GM18508 (cell line): ENCODE measurements around the gene SHC3.

Experiments used
- ATAC-seq: cut with Tn5 transposase; IDR thresholded peaks from one replicate; pipeline ENCODE4 v1.9.1; 2021; ENCODE audit warnings: moderate number of reproducible peaks; ENCODE audit not compliant: insufficient read depth, unreplicated experiment

Gene SHC3

GRCh38 chr9:89165341-89165740 is 13.3 kb downstream of the SHC3 start:
- ATAC-seq: no peak

GRCh38 chr9:89161221-89161620 is 17.4 kb downstream of the SHC3 start:
- ATAC-seq: no peak

DNA sequence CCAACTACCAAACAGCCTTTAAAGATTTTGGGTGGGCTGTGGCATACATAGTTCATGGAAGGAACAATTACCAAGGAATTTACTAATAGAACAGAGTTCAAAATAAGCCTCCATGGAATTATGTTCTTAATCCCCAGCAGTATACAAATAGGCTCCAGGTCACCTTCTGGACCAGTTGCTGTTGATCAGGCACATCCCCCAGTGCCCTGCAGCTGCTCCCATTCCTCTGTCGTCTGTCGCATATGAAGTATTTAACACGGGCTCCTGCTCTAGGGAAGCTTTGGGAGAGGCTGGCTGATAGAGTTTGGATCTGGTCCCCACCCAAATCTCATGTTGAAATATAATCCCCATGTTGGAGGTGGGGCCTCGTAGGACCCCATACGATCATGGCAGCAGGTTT is 17.8 kb downstream of the SHC3 start:
- ATAC-seq: no peak

- no peak for ATAC-seq
Observed at GRCh38 chr9:89154651-89155336, 23.8 kb downstream of the SHC3 start.

DNA sequence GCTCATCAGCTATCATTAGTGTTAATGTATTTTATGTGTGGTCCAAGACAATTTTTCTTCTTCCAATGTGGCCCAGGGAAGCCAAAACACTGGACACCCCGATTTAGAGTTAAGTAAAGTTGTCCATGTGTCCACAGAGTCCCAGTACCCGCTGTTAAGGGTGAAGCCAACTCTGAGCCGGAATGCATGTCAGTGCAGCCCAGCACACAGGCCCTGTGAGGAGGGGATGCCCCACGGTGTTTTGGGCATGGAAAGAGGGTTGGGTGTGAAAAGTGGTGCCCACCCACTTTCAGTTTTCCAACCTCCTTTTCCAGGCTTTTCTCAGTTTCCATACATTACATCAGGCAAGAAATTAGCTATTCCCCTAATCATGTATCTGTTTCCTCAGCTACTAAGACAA is 24.4 kb downstream of the SHC3 start:
- ATAC-seq: no peak

DNA sequence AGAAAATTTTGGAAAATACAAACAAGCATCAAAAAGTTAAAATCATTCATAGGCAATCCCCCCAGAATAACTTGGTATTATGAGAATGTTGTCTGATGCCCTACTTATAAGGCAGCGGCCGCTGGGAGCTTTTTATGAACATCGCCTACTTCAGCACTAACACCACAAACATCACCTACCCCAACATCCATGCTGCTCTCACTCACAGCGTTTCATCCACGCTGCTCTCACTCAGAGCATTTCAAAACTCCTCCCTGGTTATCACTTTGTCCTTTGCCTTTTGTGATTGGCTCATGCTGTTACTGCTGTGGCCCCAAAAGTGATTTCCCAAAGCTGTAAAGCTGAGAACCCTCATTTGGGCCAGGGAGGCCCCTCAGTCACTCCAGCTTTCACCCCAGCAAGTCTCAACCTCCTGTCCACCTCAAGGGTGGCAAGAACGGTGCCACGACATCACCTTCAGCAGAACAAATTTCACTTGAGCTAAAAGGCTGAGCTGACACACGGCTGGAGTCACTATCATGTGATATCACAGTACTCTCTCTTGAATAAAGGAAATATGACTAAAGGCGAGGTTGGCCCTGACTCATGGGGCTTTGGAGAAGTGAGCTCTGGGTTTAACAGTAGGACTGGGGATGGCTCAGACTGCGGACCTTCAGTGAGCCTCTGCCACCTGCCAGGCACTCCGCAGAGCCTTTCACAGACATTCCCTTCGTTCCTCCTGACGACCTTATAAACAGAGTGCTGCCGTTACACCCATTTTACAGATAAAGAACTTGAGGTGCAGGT is 25.2 kb downstream of the SHC3 start:
- ATAC-seq: no peak

DNA sequence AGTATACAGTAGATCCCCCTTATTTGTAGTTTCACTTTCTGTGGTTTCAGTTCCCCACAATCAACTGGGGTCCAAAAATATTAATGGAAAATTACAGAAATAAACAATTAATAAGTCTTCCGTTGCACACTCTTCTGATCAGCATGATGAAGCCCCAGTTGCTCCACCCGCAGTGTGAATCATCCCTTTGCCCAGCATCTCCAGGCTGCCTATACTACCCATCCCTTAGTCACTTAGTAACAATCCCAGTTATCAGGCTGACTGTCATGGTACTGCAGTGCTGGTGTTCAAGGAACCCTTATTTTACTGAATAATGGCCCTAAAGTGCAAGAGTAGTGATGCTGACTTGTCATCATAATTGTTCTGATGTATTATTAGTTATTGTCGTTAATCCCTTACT is 28.9 kb downstream of the SHC3 start:
- ATAC-seq: no peak

- no peak for ATAC-seq
Observed at GRCh38 chr9:89145097-89145496, 33.5 kb downstream of the SHC3 start.

DNA sequence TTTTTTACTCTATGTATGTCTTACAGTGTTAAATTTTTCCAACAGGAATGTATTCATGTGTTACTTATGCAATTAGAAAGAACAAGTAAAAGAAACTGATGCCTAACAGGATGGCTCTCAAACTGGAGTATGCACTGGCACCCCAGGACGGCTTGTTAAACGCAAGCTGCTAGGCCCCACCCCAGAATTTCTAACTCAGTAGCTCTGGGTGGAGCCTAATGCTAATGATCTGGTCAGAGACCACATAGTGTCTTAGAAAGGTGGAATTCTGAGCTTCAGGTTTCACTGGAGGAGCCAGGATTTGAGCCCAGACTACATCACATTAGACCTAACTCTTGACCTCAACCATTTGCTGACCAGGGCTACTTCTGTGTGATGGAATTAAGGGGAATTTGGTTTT is 34.4 kb downstream of the SHC3 start:
- ATAC-seq: no peak

- no peak for ATAC-seq
Observed at GRCh38 chr9:89143266-89143665, 35.4 kb downstream of the SHC3 start.

GRCh38 chr9:89139455-89139854 is 39.2 kb downstream of the SHC3 start:
- no peak for ATAC-seq

DNA sequence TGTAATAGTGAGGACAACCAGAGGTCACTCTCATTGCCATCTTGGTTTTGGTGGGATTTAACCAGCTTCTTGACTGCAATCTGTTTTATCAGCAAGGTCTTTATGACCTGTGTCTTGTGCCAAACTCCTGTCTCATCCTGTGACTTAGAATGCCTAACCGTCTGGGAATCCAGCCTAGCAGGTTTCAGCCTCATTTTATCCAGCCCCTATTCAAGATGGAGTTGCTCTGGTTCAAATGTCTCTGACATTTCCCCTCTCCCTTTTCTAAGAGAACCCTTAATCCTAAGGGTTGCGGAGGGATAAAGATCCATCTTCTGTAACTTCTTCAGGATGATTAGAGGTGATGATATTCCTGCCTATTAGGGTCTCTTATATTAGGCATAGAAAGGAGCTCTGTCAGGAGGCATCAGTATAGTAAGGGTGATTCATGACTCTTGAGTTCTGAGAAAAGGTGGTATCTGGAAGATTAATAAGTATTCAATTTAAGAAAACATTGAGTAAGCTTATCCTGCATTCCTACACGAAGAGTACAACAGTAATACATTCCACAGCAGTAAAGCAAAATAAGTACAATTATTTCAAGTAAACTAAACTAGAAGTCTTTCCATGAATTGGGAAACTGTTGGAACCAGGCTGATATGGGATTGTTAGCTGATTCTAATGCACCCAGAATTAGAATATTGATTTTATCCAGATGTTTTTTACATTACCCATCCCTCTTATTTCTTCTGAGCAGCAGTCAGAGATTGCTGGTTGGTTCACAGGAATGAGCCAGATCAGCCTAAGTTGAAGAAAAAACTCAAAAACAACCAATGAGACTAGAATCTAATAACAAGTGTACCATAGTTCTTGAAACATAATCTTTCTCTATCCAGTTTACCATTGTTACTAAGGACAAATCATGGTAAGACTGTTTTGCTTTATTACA is 39.9 kb downstream of the SHC3 start:
- no peak for ATAC-seq

- no peak for ATAC-seq
Observed at GRCh38 chr9:89137542-89138462, 40.8 kb downstream of the SHC3 start.

DNA sequence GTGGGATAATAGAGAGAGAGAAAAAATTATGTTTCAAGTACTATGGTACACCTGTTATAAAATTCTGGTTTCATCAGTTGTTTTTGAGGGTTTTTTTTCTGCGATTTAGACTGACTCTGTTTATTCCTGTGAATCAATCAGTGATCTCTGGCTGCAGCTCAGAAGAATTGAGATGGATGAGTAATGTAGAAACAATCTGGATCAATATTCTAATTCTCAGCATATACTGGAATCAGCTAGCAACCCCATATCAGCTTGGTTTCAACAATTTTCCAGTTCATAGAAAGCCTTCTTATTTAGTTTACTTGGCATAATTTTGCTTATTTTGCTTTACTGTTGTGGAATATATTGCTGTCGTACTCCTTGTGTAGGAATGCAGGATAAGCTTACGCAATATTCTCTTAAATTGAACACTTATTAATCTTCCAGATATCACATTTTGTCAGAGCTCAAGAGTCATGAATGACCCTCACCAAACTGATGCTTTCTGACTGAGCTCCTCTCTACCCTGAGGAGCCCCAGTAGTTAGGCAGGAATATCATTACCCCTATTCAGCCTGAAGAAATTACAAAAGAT is 42.9 kb downstream of the SHC3 start:
- ATAC-seq: no peak

GRCh38 chr9:89134709-89135108 is 43.9 kb downstream of the SHC3 start:
- no peak for ATAC-seq

DNA sequence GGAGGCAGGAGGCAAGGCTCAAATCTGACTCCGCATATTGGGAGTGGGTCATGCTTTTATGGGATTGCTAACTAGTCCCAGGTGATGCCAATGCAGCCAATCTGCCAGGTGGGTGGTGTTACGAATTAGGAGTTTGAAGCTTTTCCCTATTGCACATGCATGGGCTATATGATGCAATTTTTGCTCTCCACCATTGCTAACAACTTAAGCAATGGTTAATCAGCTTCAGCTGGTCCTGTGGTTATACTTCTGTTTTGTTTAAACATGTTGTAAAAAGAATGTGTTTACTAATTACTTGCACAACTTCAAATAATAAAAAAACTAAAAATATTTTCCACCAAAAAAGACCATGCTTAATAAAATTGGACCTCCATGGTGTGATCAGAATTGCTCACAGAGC is 55.7 kb downstream of the SHC3 start:
- ATAC-seq: no peak

GRCh38 chr9:89120704-89121103 is 57.9 kb downstream of the SHC3 start:
- ATAC-seq: no peak

DNA sequence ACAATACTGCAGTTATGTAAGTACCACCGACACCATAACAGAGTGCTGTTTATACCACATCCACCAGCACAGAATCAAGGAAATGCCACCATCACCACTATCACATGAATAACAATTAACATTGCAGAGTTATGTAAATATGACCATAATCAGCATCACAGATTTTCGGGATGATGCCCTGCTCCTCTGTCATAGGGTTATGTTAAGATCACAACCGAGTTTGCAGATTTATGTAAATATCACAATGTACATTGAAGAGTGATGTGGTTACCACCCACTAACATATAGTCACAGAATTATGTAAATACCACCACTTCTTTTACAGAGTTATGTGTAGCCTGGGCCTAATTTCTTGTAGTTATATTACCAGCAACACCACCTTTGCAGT is 61.8 kb downstream of the SHC3 start:
- no peak for ATAC-seq

DNA sequence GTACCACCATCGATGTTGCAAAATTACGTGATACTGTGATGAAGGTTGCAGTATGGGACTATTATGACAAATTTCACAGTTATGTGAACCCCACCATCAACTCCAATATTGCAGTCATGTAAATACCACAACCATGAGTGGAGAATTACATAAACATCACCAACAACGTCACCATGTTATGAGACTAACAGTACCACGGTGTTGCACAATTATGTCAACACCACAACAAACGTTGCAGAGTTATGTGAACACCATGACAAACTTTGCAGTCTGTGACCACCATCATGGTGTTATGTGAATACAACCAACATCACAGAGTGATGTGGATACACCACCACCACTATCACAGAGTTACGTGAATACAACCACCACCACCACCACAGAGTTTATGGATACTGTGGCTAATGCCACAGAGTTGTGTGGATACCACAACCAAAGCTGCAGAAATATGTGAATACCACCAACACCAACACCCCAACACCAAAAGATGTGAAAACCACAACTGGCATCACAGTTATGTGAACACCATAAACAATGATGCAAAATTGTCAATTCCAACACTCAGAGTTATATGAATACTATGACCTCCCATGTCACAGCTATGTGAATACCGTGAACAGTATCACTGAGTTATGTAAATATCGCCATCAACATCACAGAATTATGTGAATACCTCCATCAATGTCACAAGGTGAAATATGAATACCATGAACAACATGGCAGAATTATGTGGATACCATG is 62.4 kb downstream of the SHC3 start:
- ATAC-seq: no peak
